Measurements from ENCODE around the gene ENPP3. TPM values are rescaled to one million over a fixed set of nuclear protein-coding genes. Genes with fewer than 3 reads are reported as not detected.

The ENPP3 gene
- total and polyA plus RNA-seq, 10 of the 15 experiments (the other 5 are each of a cell fraction or from before 2014, with no cell fraction given) = 0.01 TPM; not detected in 9

DNA sequence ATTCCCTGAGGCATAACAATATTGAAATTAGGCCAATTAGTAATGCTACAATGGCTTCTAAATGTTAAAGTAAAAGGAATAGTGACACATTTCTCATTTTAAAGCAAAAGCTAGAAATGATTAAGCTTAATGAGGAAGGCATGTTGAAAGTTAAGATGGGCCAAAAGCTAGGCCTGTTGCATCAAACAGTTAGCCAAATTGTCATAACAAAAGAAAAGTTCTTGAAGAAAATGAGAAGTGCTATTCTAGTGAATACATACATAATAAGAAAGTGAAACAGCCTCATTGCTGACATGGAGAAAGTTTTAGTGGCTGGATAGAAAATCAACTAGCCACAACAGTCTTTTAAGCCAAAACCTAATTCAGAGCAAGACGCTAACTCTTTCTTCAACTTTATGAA, 51.2 kb downstream of the ENPP3 start:
- ATAC-seq (peak; percentile 69), FAIRE-seq (no peak), DNase-seq (ENCODE audit: low read depth, low spot score) (peak; percentile 23)
- Histone ChIP-seq H3K27me3 (replicated peaks in 1 of 2; ENCODE audit: control insufficient read depth in 2 of 2, insufficient read depth in 2 of 2, low read length in 1 of 2) (no peaks in the 10 kb centered on the region; a peak in 1 of 4 replicates), H3K4me2 (ENCODE audit: control insufficient read depth, insufficient read depth) (no peak overlapping the region), H4K20me1 (ENCODE audit: control insufficient read depth, insufficient read depth) (no peaks in the 10 kb centered on the region), H3K4me3 (no peak overlapping the region), H3K79me2 (ENCODE audit: control insufficient read depth, insufficient read depth, low read length) (no peaks in the 10 kb centered on the region), H3K9me3 (replicated peaks; ENCODE audit: control insufficient read depth, insufficient read depth, low read length) (no peaks in the 10 kb centered on the region; the same call in 1 of the 3 replicates), H2AFZ (ENCODE audit: control insufficient read depth, low read depth, low read length) (no peak overlapping the region), H3K36me3 (ENCODE audit: control insufficient read depth in 2 of 2, insufficient read depth in 2 of 2, low read length in 1 of 2) (no peaks in the 10 kb centered on the region), H3K27ac (ENCODE audit: control insufficient read depth, insufficient read depth) (no peak overlapping the region), H3K9ac (ENCODE audit: control insufficient read depth, insufficient read depth, low read length) (no peak overlapping the region), H3K4me1 (ENCODE audit: control insufficient read depth, insufficient read depth, low read length) (peaks cover 6% of the 10 kb centered on the region; the same call in 1 of the 2 replicates)
- RAD21 ChIA-PET (ENCODE audit: unreplicated experiment) = no interaction called here
- SMC1A ChIA-PET (ENCODE audit: uncharacterized antibody, unreplicated experiment) = interaction anchor here (1.2 kb wide), 1 partner anchor 59 kb away, joined by 3 read pairs; no protein-coding TSS in a partner anchor
- POLR2A ChIA-PET = no interaction called here
- no TSS peak for BruUV-seq (replicated peaks)
- CTCF ChIA-PET = interaction anchor here (1.2 to 1.6 kb wide), 3 partner anchors 222 to 227 kb away, joined by 3 to 4 read pairs (median 3); no protein-coding TSS in a partner anchor
- 0% methylated on average over 1 of the region's 1 CpG for WGBS (ENCODE audit: insufficient coverage, insufficient replicate concordance, low lambda C conversion rate, missing lambda C conversion rate)
- in situ Hi-C loops (cut with MboI) = no loop called here
- intact Hi-C loops (cut with micrococcal nuclease; ENCODE audit: unreplicated experiment) = loop anchor here (5.0 kb wide), 1 partner anchor 51 kb away; the partner anchor contains the start of gene ENPP3
- TF ChIP-seq EZH2 (IDR thresholded peaks at IDR 0.05; ENCODE audit: borderline replicate concordance, control insufficient read depth, low read depth, low read length) (no peak), TBL1XR1 (IDR thresholded peaks at IDR 0.05; ENCODE audit: low read depth, low read length) (peak; percentile 73), SUZ12 (IDR thresholded peaks at IDR 0.05; ENCODE audit: unreplicated experiment) (no peak), RCOR1 (conservative IDR thresholded peaks at IDR 0.05; ENCODE audit: low read depth, low read length) (no peak; the same call in 1 of the 2 replicates), SMAD1 (IDR thresholded peaks at IDR 0.05; ENCODE audit: low read depth, partially characterized antibody) (no peak), BMI1 (IDR thresholded peaks at IDR 0.05; ENCODE audit: borderline replicate concordance) (no peak), WRNIP1 (IDR thresholded peaks at IDR 0.05; ENCODE audit: borderline replicate concordance, low read depth, low read length) (no peak), BCL11A (IDR thresholded peaks at IDR 0.05; ENCODE audit: low read depth, low read length) (peak; percentile 53; the same call in 1 of the 2 replicates), CHD1 (IDR thresholded peaks at IDR 0.05; ENCODE audit: low read depth, low read length) (no peak), TARDBP (IDR thresholded peaks at IDR 0.05; ENCODE audit: borderline replicate concordance) (no peak), RFX5 (IDR thresholded peaks at IDR 0.05; ENCODE audit: low read depth, low read length) (no peak)
- TF ChIP-seq, protein P1, sequence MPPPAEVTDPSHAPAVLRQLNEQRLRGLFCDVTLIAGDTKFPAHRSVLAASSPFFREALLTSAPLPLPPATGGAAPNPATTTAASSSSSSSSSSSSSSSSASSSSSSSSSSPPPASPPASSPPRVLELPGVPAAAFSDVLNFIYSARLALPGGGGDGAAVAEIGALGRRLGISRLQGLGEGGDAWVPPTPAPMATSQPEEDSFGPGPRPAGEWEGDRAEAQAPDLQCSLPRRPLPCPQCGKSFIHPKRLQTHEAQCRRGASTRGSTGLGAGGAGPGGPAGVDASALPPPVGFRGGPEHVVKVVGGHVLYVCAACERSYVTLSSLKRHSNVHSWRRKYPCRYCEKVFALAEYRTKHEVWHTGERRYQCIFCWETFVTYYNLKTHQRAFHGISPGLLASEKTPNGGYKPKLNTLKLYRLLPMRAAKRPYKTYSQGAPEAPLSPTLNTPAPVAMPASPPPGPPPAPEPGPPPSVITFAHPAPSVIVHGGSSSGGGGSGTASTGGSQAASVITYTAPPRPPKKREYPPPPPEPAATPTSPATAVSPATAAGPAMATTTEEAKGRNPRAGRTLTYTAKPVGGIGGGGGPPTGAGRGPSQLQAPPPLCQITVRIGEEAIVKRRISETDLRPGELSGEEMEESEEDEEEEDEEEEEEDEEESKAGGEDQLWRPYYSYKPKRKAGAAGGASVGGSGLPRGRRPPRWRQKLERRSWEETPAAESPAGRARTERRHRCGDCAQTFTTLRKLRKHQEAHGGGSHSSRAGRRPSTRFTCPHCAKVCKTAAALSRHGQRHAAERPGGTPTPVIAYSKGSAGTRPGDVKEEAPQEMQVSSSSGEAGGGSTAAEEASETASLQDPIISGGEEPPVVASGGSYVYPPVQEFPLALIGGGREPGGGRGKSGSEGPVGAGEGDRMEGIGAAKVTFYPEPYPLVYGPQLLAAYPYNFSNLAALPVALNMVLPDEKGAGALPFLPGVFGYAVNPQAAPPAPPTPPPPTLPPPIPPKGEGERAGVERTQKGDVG (CRISPR knock-in tag; IDR thresholded peaks at IDR 0.05) = no peak
- TF ChIP-seq, protein P2, sequence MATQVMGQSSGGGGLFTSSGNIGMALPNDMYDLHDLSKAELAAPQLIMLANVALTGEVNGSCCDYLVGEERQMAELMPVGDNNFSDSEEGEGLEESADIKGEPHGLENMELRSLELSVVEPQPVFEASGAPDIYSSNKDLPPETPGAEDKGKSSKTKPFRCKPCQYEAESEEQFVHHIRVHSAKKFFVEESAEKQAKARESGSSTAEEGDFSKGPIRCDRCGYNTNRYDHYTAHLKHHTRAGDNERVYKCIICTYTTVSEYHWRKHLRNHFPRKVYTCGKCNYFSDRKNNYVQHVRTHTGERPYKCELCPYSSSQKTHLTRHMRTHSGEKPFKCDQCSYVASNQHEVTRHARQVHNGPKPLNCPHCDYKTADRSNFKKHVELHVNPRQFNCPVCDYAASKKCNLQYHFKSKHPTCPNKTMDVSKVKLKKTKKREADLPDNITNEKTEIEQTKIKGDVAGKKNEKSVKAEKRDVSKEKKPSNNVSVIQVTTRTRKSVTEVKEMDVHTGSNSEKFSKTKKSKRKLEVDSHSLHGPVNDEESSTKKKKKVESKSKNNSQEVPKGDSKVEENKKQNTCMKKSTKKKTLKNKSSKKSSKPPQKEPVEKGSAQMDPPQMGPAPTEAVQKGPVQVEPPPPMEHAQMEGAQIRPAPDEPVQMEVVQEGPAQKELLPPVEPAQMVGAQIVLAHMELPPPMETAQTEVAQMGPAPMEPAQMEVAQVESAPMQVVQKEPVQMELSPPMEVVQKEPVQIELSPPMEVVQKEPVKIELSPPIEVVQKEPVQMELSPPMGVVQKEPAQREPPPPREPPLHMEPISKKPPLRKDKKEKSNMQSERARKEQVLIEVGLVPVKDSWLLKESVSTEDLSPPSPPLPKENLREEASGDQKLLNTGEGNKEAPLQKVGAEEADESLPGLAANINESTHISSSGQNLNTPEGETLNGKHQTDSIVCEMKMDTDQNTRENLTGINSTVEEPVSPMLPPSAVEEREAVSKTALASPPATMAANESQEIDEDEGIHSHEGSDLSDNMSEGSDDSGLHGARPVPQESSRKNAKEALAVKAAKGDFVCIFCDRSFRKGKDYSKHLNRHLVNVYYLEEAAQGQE (IDR thresholded peaks at IDR 0.05; ENCODE audit: low read depth, low read length) = no peak
- TF ChIP-seq, protein P3, sequence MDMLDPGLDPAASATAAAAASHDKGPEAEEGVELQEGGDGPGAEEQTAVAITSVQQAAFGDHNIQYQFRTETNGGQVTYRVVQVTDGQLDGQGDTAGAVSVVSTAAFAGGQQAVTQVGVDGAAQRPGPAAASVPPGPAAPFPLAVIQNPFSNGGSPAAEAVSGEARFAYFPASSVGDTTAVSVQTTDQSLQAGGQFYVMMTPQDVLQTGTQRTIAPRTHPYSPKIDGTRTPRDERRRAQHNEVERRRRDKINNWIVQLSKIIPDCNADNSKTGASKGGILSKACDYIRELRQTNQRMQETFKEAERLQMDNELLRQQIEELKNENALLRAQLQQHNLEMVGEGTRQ (IDR thresholded peaks at IDR 0.05; ENCODE audit: borderline replicate concordance, low read depth, low read length) = no peak
- TF ChIP-seq, protein P4, sequence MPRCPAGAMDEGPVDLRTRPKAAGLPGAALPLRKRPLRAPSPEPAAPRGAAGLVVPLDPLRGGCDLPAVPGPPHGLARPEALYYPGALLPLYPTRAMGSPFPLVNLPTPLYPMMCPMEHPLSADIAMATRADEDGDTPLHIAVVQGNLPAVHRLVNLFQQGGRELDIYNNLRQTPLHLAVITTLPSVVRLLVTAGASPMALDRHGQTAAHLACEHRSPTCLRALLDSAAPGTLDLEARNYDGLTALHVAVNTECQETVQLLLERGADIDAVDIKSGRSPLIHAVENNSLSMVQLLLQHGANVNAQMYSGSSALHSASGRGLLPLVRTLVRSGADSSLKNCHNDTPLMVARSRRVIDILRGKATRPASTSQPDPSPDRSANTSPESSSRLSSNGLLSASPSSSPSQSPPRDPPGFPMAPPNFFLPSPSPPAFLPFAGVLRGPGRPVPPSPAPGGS (IDR thresholded peaks at IDR 0.05; ENCODE audit: borderline replicate concordance, insufficient read depth, low read depth, low read length, poor library complexity, severe bottlenecking) = peak; percentile 51

Data from GM12878 (cell line).